ENCODE measurements around the gene NKX2-3. TPM values are rescaled to one million over a fixed set of nuclear protein-coding genes. Genes with fewer than 3 reads are reported as not detected.

NKX2-3 gene
- polyA plus RNA-seq, result not detected in 2 replicates

GRCh38 chr10:99532687-99533495 lies at the start of gene NKX2-3:
TSS of gene NKX2-3 (plus strand) at chr10:99532942. CDS start at chr10:99533132, 190 bp downstream.

Other genes starting within 250 kb of the NKX2-3 start
- gene CNNM1, start 203.6 kb upstream of the NKX2-3 start, polyA plus RNA-seq, result 10.4 and 10.9 TPM in 2 replicates
- 127 and 187 TPM in 2 replicates for gene GOT1, start 102.3 kb upstream of the NKX2-3 start, polyA plus RNA-seq
- 24.0 and 39.0 TPM in 2 replicates for gene SLC25A28, start 87.5 kb downstream of the NKX2-3 start, polyA plus RNA-seq
- 0.15 and 0.18 TPM in 2 replicates for gene ENTPD7, start 126.6 kb downstream of the NKX2-3 start, polyA plus RNA-seq
- gene COX15, start 199.2 kb downstream of the NKX2-3 start, polyA plus RNA-seq, result 24.7 and 28.1 TPM in 2 replicates
- gene CUTC, start 199.3 kb downstream of the NKX2-3 start, polyA plus RNA-seq, result 16.6 and 30.0 TPM in 2 replicates
- 0.31 TPM in 1 of 2 replicates, not detected in the other for gene ABCC2, start 249.7 kb downstream of the NKX2-3 start, polyA plus RNA-seq

Measured in Purkinje cell (primary cell).